GM12875 (cell line): Measurements from ENCODE around the gene PARP1.

Source experiments
- H3K4me3 ChIP-seq: one replicate; pipeline ENCODE4 v1.5.1; 2011; ENCODE audit warnings: low read depth, low read length, control low read depth
- TF ChIP-seq, protein P1 (sequence below): IDR thresholded peaks from 2 replicates; pipeline ENCODE4 v1.5.1; 2011; ENCODE audit warnings: low read depth, mild to moderate bottlenecking, control low read depth, inconsistent platforms, low read length, moderate library complexity, borderline replicate concordance; ENCODE audit not compliant: insufficient read depth

PARP1 gene

DNA sequence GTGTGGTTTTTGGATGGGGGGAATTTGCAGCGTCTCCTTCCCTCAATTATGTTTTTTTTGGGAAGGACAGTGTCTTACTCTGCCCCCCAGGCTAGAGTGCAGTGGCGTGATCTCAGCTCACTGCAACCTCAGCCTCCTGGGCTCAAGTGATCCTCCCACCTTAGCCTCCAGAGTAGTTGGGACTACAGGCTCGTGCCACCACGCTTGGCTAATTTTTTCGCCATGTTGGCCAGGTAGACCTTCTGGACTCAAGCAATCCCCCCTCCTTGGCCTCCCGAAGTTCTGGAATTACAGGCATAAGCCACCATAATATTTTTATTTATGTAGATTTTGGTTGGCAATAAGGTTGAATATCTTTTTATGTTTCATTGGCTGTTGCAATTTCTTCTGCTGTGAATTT, 9.5 kb upstream of the PARP1 start:
- no peak overlapping the region for H3K4me3 ChIP-seq
- TF ChIP-seq, protein P1, sequence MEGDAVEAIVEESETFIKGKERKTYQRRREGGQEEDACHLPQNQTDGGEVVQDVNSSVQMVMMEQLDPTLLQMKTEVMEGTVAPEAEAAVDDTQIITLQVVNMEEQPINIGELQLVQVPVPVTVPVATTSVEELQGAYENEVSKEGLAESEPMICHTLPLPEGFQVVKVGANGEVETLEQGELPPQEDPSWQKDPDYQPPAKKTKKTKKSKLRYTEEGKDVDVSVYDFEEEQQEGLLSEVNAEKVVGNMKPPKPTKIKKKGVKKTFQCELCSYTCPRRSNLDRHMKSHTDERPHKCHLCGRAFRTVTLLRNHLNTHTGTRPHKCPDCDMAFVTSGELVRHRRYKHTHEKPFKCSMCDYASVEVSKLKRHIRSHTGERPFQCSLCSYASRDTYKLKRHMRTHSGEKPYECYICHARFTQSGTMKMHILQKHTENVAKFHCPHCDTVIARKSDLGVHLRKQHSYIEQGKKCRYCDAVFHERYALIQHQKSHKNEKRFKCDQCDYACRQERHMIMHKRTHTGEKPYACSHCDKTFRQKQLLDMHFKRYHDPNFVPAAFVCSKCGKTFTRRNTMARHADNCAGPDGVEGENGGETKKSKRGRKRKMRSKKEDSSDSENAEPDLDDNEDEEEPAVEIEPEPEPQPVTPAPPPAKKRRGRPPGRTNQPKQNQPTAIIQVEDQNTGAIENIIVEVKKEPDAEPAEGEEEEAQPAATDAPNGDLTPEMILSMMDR, result no peak

DNA sequence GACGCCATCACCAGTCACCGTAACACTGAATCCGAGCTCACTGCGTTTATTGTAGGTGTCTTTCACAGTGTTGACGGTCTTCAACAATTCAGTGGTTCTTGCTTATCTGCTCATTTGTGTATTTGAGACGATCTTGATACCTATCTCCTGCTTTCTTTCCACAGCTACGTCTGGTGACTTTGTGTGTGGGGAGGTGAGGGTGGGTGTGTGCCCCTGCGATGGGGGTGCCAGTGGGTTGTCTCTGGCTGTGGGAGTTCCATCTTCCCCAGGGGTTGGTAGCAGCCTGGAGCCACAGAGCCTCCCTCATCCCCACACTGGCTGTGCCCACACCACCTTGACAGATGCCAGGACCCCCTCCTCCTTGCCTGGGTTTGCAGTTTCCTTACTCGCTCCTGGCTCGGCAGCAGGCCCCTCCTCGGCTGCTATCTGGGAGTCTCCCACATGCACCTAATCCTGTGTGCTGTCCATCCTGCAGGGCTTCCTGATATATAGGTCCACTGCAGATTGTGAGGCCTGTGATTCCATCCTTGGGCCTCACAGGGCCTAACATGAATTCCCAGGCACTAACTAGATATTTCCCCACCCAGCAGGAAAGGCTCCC, 6.3 kb upstream of the PARP1 start:
- no peak overlapping the region for H3K4me3 ChIP-seq
- TF ChIP-seq, protein P1, result no peak

DNA sequence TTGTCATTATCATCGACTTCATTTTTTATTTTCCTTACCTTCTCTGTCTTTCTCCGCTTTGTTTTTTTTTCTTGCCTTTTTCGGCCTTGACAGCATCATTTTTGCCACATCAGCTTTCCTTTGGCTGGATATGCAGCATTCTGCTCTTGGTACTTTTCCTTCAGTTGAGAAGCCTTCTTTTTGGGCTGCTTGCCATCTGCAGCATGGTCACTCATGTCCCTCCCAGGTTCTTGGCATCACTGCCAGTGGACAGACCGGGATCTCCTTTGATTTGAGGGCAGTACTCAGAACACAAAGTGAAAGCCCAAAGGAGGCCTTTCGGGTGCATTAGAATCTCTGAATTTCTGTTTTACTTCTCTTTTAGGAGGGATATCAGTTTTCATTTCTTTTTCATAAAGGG, 3.7 kb upstream of the PARP1 start:
- TF ChIP-seq, protein P1, result no peak
- H3K4me3 ChIP-seq, result no peak overlapping the region

DNA sequence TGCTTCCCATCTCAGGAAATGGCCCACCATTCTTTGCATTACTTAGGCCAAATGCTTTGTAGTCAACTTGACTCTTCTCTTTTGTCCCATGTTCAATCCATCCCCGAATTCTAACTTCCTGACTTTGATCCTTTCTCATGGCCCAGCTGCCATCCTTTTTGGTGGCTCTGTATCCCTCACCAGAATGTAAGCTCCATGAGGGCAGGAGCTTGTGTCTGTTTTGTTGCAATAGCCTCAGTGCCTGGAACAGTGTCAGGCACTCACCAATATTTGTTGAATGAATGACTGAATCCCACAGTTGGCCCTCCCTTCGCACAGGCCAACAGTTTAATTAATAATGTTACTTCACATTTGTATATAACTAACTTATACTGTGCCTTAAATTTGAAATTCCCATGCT, 3.1 kb upstream of the PARP1 start:
- TF ChIP-seq, protein P1, result no peak

GRCh38 chr1:226409392-226409791, 1.5 kb upstream of the PARP1 start:
- TF ChIP-seq, protein P1, result no peak
- no peak overlapping the region for H3K4me3 ChIP-seq

More for the DNA sequence above, 3.1 kb upstream of the PARP1 start:
- no peak overlapping the region for H3K4me3 ChIP-seq

- H3K4me3 ChIP-seq, result peak overlapping the region; percentile 39
- TF ChIP-seq, protein P1, result no peak
These were observed 642 bp upstream of the PARP1 start for GRCh38 chr1:226408285-226409184.

DNA sequence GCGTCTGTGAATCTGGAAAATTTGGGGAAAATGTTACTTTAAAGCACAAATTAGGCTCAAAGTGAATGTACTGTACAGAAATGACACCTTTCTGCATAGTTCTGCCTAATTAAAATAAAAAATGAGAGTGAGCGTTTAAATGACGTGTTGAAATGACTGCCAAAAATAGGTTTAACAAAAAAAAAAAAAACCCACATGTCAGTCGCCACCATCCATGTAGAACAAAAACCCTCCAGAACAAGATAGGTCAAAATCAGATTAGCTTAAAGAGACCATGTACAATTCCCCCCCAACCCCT, 745 bp downstream of the PARP1 start:
- H3K4me3 ChIP-seq, result peak overlapping the region; percentile 87
- TF ChIP-seq, protein P1, result no peak
